ENCODE measurements around the gene IL31.

The IL31 gene

DNA sequence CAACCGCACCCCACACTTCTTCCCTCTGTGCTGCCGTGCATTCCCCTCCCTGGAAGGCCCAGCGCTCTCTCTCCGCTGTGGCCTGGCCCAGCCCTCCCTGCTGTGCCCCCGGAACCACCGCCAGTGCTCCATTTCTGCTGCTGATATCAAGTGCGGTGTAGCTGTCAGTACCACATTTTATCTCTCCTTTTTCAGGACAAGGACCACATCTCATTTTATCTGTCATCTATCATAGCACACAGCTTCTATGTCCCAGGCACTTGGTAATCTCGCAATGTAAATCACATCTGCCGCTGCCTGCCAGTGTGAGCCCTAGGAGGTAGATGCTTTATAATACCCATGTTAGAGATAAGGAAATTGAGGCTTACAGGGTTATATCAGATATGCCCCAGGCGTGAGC, 18.3 kb downstream of the IL31 start:
- DNase-seq (ENCODE audit: low spot score): no peak

DNA sequence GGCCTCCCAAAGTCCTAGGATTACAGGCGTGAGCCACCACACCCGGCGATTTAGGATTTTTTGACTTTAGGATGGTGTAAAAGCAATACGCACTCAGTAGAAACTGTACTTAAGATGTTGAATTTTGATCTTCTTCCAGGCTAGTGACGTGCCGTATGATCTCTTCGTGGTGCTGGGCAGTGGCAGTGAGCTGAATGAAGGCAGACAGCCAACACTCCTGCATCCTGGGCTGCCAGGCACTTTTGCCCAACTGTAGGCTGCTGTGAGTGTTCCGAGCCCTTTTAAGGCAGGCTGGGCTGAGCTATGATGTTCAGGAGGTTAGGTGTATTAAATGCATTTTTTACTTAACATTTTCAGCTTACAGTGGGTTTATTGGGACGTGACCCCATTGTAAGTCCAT, 21.3 kb downstream of the IL31 start:
- DNase-seq (ENCODE audit: low spot score): peak; percentile 7

DNA sequence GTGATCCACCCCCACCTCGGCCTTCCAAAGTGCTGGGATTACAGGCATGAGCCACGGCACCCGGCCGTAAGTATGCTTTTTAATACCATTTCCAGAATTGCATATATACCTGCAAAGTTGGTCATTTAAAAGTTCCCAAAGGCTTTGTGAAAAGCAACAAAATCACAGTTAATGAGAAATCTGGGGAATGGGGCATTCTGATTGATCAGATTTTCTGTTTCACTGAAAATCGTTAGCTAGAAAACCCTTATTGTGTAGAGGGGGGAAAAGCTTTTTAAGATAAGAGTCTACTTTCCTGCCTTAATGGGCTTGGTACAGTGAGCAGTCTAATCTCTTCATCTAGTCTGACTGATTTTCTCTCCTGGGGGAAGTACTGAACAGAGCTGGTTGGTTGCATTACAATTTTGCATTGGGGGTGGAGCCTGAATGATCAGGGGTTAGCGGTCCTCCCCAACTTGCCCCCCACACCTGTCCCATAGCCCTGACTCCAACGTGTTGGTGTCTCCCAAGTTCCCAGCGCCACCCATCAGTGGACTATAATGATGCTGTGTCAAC, 23.8 kb downstream of the IL31 start:
- no peak for DNase-seq (ENCODE audit: low spot score)

DNA sequence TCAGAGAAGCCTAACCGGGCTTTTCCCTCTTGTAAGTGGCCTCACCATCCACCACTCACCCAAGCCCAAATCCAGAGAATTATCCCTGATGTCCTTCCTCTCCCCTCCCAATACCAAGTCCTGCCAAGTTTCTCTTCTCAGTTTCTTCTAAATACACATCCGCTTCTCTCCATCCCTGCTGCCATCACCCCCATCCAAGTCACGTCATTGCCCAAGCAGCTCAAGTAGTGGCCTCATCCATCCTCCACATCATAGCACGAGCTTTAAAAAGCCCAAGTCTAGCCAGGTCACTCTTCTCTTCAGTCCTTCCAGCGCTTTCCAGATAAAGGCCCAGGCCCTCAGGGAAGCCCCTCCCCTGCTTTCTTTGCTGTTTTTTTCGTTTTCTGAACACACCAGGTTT, 25.4 kb downstream of the IL31 start:
- no peak for DNase-seq (ENCODE audit: low spot score)

DNA sequence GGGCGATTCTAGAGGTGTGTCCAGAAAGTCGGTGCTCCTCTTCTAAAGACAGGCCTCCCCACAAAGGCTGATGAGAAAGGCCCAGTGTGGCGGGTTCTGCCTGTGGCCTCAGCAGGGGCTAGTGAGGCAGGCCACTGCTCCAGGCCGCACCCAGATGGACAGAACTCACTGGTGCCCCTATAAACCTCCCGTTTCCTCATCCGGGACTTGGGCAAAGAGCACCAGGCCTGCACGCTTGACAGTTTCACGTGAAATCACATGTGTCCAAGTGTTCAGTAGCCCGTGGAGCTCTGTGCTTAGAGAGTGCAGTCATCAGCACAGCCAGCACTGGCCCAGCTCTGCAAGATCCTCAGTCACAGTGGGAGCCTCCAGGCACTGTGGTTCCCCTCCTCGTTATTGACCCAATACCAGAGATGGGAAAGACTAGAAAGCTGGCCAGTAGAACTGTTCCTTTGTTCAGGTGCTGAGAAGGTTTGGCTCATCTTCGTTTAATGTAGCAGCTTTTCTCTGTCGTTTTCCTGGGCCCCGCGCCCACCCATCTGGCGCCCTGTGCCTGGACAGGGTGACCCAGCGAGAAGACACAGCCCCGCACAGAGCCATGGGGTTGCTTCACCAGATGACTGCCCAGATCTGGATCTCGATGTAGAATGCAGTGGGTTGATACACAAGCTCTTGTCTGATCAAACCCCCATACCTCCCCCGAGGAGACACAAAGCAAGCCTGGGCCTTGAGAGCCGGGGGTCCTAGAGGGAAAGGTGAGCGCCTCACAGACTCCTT, 26.3 kb downstream of the IL31 start:
- no peak for DNase-seq (ENCODE audit: low spot score)

DNA sequence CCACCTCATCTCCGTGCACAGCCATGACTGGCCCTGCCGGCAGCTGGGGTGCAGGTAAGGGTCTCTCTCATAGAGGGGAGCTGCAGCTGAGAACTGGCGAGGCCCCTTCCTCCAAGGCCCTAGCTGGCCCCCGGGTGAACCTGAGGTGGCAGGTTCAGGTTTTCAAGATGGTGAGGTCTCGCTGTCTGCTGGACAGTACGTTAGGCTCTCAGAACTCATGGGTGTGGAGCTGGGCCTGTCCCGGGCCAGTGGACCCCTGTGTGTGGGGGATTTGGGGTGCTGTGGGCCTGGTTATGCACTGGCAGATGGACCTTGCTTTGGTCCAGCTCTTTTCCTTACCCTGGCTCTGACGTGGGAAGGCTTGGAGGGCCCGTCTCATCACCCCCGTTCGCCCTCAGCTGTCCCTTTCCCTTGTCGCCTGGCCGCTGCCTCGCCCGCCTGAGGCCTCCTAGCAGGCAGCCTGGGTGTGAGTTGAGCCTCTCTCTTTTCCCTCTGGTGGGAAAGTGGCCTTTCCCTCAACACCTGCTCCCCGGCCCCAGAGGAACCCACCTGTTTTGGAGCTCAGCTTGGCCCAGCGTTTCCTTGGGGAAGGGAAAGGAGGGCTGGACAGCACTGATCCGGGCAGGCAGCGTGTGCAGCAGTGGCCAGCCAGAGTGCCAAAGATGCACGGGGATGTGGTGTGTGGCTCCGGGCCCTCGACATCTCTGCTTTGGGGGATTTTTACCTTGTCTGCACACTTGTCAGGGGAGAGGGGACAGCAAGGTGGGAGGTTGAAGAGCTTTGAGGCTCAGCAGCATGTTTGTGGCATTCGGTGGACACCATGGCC, 28.3 kb downstream of the IL31 start:
- DNase-seq (ENCODE audit: low spot score): no peak

DNA sequence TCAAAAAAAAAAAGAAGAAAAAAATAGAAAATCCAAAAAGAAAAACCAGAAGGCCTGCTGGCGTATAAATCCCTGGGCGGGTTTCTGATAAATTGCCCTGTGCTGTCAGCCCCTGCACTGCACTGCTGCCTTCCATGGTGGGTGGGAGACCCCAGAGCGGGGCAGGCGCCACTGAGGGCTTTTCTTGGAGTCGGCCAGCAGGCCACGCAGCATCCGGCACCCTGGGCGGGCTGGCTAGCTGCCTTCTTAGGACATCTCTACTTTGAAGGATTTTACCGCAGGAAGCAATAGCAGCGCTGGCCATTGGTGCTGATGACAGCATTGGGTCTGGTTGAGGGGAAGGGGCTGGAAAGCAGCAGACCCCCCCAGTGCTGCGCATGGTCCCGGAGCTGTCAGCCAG, 29.1 kb downstream of the IL31 start:
- no peak for DNase-seq (ENCODE audit: low spot score)

DNA sequence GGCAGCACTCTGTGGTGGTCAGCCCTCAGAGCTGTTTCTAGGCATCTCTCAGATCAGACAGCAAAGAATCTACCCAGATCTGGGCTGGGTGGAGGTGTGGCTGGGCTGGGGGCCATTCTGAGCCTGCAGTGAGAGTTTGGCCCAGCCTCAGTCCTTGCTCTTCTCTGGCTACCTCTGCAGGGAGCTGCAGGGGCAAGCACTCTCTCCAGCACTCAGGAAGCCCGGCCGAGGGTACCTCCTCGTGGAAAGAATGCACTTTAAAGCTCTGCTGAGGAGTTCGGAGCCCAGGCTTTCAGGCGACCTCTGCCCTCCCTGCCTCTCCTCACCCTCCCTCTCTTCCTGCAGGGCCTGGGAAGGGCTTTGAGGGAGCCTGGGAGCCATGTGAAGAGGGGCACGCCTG, 31.2 kb downstream of the IL31 start:
- DNase-seq (ENCODE audit: low spot score): no peak

DNA sequence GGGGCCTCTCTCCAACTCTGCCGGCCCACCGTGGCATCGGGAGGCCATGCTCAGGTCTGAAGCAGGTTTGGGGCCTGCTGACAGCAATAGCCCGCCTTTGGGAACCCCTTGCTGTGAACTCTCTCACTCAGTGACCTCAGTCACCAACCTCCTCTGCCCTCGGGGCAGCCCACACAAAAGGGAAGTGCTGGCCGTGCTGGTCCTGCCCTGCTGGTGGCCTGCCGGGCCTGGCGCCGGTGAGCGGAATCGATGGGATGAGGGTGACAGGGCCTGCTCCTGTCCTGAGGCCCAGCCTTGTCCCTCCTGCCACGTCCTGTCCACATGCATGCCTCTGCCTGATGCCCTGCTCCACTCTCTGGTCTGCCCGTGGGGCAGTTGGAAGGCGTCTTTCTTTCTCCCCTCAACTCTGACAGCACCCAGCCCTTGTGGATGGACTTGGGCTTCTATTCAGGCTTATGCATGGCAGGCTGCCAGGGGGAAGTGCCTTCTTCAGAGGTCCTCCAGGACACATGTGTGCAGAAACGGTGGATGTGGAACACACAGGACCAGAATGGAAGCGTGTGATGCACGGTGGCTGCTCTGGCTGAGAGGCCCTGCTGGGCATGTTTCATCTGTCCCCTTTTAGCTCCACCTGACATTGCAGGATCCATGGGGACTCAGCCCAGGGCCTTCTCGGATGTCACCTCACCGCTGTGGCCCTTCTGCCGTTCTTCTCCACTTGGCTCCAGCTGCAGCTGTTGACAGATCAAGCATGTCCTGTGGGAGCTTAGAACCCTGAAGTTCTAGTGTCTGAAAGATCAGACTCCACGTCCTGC, 31.9 kb downstream of the IL31 start:
- no peak for DNase-seq (ENCODE audit: low spot score)

DNA sequence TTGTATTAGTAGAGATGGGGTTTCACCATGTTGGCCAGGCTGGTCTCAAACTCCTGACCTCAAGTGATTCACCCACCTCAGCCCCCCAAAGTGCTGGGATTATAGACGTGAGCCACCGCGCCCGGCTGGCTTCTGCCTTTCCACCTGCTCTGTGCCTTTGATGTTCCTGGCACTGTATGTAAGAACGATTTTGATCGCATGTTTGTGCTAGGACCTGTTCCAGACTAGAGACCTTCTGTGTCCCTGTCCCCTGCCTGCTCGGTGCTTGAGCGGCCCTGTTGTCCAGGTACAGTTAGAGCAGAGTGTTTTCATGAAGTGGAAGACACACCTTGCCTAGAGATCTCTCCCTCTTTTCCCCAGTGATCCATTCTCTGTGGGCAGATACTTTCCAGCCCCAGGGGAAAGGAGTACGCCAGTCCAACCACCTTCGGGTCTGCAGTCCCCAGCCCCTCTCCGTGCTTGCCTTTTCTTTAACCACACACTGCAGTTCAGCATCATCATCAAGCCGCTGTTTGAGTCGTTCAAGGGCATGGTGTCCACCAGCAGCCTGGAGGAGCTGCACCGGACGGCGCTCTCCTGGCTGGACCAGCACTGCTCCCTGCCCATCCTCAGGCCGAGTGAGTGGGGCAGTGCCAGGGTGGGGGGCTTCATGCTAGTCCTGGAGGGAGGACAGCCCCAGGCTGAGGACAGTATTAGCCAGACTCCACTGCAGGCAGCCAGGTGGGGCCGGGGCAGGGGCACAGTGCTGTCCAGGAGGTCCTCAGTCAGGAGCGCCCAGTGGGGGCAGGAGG, 33.4 kb downstream of the IL31 start:
- DNase-seq (ENCODE audit: low spot score): no peak

DNA sequence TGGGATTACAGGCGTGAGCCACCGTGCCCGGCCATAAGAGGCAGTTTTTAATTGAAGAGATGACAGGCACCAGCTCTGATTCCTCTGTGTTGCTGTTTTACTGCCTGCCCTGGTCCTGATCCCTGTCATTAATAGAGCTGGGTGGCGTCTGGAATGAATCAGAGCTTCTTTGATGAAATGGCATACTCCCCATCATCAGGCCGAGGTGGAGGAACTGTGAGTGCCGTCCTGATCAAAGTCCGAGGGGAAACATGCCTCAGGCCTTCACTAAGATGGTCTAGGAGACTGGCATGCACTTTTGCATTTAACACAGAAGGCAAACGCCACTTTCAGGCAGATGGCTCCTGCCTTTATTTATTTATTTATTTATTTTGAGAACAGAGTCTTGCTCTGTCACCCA, 34.1 kb downstream of the IL31 start:
- DNase-seq (ENCODE audit: low spot score): no peak

DNA sequence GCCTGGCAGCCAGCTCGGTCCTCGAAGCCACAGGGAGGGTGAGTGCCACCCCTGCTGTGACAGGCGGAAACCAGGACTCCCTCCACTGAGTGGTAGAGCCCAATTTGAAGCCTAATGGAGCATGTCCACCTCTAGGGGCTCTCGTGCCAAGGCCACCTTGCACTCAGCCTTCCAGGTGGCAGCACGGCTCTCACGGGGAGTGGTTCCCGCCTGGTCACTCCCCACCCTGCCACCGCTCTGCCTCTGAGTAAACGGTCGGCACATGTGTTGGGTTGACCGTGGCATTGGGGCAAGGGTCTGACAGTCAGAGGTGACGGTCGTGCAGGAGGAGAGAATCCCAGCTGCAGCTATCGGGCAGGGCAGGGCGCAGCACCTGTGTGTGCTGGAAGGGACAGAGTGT, 34.8 kb downstream of the IL31 start:
- DNase-seq (ENCODE audit: low spot score): no peak

DNA sequence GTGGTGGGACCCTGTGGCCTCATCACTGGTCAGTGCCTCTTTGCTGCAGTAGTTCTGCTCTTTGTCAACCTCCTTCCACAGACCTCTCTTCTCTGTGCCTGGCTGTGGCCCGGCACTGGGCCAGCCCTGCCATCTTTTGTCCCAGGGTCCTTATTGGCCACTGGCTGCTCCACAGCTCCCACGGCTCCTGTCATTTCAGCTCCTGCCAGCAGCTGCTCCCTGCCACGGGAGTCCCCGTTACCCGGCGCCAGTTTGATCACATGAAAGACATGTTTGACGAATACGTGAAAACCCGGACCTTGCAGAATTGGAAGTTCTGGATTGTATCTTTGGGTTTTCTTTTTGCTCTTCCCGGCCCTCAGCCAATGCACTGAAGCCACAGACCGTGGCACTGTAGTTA, 35.4 kb downstream of the IL31 start:
- peak; percentile 32 for DNase-seq (ENCODE audit: low spot score)

DNA sequence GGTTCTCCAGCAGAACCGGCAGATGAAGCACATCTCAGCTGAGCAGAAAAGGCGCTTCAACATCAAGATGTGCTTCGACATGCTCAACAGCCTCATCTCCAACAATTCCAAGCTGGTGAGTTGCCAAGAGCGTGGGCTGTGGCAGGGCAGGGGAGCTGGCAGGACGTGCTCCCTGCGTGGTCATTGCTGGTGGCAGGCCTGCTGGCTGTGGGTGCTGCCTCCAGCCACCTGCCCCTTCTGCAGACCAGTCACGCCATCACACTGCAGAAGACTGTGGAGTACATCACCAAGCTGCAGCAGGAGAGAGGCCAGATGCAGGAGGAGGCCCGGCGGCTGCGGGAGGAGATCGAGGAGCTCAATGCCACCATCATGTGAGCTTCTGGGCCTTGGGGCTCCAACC, 35.8 kb downstream of the IL31 start:
- DNase-seq (ENCODE audit: low spot score): no peak

DNA sequence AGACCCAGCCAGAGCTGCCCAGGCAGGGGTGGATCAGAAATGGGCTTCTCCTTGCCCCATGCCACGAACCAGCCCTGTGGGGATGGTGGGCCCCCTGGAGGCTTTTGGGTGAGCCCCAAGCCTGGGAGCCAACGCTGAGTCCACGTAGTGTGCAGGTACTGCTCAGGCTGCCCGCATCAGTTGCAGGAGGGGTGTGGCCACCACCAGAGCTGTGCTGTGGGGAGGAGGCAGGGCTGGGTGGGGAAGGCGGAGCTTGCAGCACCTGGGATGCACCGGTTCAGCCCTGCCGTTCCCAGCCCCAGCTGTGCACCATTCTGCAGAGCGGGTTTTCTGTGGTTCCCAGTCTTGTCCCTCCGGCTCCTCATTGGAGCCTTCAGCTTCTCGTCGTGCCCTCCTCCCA, 36.3 kb downstream of the IL31 start:
- DNase-seq (ENCODE audit: low spot score): no peak

DNA sequence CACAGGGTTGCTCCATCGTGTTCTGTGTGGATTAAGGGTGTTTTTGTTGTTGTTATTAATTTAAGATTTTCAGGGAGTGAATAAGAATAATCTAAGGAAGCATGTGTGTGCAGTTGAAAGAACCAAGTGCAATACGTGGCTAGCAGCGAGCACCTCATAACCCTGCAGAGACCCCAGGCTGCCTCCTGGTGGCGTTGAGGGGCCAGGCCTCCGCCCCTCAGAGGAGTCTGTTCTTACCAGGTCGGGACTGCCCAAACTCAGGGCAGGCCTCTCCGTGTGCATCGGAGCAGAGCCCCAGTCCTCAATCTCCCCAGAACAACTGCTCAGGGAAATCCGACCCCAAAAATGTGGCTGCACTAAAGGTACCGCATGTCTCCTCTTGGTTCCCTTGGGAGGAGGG, 36.8 kb downstream of the IL31 start:
- no peak for DNase-seq (ENCODE audit: low spot score)

DNA sequence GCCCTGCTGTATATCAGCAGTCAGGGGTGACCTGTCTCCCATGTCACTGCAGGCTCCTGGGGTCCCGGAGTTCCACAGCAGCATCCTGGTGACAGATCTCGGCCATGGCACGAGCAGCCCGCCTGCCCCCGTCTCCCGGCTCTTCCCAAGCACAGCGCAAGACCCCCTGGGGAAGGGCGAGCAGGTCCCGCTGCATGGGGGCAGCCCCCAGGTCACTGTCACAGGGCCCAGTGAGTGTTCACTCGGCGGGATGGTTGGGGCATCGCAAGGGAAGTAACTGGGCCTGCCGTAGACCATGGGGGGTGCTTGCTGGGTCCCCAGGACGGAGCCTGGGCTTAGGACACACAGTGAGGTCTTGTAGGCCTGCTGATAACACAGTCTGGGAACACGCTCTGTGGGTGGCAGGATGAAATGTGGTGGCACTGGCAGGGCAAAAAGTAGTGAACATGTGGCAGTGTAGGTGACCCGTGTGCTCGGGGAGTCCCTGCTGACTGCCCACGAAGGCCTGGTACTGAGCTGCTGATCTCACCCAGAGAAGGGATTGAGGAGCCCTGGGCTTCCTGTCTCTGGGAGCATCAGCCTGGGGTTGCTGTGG, 38.5 kb downstream of the IL31 start:
- DNase-seq (ENCODE audit: low spot score): no peak

DNA sequence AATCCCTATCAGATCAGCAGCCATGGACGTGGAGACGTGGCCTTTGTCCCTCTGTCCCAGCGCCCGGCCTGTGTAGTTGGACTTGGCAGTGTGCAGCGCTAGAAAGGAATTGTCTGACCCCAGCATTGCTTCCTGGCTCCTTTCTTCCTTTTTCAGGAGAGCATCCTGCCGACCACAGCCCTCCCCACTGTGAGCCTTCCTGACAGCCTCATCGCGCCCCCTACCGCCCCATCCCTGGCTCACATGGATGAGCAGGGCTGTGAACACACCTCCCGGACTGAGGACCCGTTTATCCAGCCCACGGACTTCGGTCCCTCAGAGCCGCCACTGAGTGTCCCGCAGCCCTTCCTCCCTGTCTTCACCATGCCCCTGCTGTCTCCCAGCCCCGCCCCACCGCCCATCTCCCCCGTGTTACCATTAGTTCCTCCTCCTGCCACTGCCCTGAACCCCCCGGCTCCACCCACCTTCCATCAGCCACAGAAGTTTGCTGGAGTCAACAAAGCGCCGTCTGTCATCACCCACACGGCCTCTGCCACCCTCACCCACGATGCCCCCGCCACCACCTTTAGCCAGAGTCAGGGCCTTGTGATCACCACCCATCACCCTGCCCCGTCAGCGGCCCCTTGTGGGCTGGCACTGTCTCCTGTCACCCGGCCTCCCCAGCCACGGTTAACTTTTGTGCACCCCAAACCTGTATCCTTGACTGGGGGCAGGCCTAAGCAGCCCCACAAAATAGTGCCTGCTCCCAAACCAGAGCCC, 40.6 kb downstream of the IL31 start:
- no peak for DNase-seq (ENCODE audit: low spot score)

DNA sequence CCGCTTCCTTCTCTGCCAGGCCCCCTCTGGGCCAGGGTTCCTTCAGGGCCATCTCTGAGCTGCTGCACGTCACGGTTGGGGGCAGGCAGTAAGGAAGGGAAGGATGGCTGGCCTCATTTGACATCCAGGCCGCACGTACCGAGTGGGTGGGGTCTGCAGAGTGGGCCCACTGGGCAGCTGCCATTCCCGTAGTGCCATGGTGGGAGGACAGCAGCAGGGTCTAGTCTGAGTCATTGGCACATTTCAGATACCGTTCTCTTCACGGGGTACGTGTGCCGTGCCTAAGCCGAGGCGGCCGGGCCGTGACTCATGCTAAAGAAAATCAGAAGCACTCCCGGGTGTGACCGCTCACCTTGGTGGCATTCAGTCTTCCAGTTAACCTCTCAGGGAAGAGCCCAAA, 43.9 kb downstream of the IL31 start:
- DNase-seq (ENCODE audit: low spot score): no peak

DNA sequence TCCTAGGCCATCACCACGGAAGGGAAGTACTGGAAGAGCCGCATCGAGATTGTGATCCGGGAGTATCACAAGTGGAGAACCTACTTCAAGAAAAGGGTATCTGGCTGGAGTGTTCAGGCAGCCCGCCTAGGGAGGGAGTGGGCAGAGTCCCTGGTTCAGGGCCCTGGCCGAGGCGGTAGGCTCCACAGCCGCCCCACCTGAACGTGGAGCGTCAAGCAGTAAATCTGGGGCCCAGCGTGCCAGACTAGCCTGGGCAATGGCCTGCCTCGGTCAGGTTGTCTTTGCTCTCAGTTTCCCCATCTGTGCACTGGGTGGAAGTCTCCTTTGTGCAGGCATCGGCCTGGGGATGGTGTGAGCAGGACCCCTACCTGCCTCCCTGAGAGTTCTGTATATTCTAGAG, 44.9 kb downstream of the IL31 start:
- DNase-seq (ENCODE audit: low spot score): no peak

Measured in globus pallidus (tissue), 1 donor.